ENCODE measurements around the gene PAQR3. TPM values are rescaled to one million over a fixed set of nuclear protein-coding genes. Genes with fewer than 3 reads are reported as not detected.

The PAQR3 gene
- total RNA-seq, 2 experiments from 2014 or later: 29.5 to 30.7 TPM

DNA sequence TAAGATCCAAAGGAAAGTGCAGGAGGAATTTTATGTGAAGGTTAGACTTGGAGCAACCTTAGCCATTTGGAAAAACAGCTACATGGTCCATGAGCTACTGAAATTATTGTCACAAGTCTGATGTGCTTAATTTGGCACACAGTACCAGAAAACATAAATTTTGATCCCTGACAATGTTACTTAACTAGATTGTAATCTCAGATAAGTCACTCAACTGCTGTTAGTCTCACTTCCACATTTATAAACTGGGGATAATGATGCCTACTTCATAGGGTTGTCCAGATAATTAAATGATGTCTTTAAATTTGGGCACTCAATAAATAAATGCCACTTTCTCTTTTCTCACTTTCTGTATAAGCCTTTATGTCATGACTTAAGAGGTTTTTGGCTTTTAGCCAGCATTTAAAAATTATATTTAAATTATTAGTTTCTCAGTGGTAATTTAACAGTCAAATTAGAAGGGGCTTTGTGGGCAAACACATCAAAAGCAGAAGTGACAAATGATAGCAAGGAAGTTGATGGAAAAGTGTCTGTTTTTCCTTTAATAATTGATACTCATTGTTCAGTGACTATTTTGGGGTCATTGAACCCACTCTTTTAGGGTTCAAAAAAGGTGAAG, 58.3 kb downstream of the PAQR3 start:
- Histone ChIP-seq H3K36me3 (ENCODE audit: insufficient read depth, low read length) (peaks cover 6% of the 10 kb centered on the region), H3K4me3 (ENCODE audit: low read length) (no peak overlapping the region), H3K27me3 (ENCODE audit: control insufficient read depth in 1 of 2, insufficient read depth in 2 of 2, low read length in 2 of 2) (no peaks in the 10 kb centered on the region), H3K27ac (ENCODE audit: low read depth in 1 of 2, low read length in 2 of 2) (no peak overlapping the region), H3K4me1 (ENCODE audit: insufficient read depth, low read length) (no peaks in the 10 kb centered on the region), H3K9me3 (ENCODE audit: control insufficient read depth in 1 of 2, insufficient read depth in 1 of 2, low read length in 2 of 2) (no peaks in the 10 kb centered on the region)
- ChIA-PET CTCF (no interaction called here), POLR2A (no interaction called here)
- H3K27ac Mint-ChIP-seq: no peak overlapping the region
- no peak overlapping the region for H3K4me3 Mint-ChIP-seq
- H3K36me3 Mint-ChIP-seq (ENCODE audit: low read depth): peaks cover 24% of the 10 kb centered on the region
- H3K9me3 Mint-ChIP-seq: no peaks in the 10 kb centered on the region
- no peak for TF ChIP-seq CTCF (IDR thresholded peaks at IDR 0.05)
- intact Hi-C loops (cut with DNase I, micrococcal nuclease): no loop called here
- ATAC-seq (ENCODE audit: poor library complexity) (no peak), DNase-seq (no peak)
- H3K4me1 Mint-ChIP-seq (ENCODE audit: low read depth): no peaks in the 10 kb centered on the region
- no peaks in the 10 kb centered on the region for H3K27me3 Mint-ChIP-seq

- Histone ChIP-seq H3K4me1 (ENCODE audit: insufficient read depth, low read length) (no peaks in the 10 kb centered on the region), H3K36me3 (ENCODE audit: insufficient read depth, low read length) (peaks cover 9% of the 10 kb centered on the region), H3K4me3 (ENCODE audit: low read length) (no peak overlapping the region), H3K27ac (ENCODE audit: low read depth in 1 of 2, low read length in 2 of 2) (no peak overlapping the region), H3K9me3 (ENCODE audit: control insufficient read depth in 1 of 2, insufficient read depth in 1 of 2, low read length in 2 of 2) (no peaks in the 10 kb centered on the region), H3K27me3 (ENCODE audit: control insufficient read depth in 1 of 2, insufficient read depth in 2 of 2, low read length in 2 of 2) (no peaks in the 10 kb centered on the region)
- no peaks in the 10 kb centered on the region for H3K27me3 Mint-ChIP-seq
- H3K4me1 Mint-ChIP-seq (ENCODE audit: low read depth): no peaks in the 10 kb centered on the region
- intact Hi-C loops (cut with DNase I, micrococcal nuclease): no loop called here
- DNase-seq (no peak), ATAC-seq (ENCODE audit: poor library complexity) (no peak)
- H3K36me3 Mint-ChIP-seq (ENCODE audit: low read depth): peaks cover 42% of the 10 kb centered on the region
- POLR2A ChIA-PET: no interaction called here
- TF ChIP-seq CTCF (IDR thresholded peaks at IDR 0.05): no peak
- no peaks in the 10 kb centered on the region for H3K9me3 Mint-ChIP-seq
- CTCF ChIA-PET: no interaction called here
- no peak overlapping the region for H3K4me3 Mint-ChIP-seq
- no peak overlapping the region for H3K27ac Mint-ChIP-seq
Observed at GRCh38 chr4:78878031-78878430, 61.2 kb downstream of the PAQR3 start.

DNA sequence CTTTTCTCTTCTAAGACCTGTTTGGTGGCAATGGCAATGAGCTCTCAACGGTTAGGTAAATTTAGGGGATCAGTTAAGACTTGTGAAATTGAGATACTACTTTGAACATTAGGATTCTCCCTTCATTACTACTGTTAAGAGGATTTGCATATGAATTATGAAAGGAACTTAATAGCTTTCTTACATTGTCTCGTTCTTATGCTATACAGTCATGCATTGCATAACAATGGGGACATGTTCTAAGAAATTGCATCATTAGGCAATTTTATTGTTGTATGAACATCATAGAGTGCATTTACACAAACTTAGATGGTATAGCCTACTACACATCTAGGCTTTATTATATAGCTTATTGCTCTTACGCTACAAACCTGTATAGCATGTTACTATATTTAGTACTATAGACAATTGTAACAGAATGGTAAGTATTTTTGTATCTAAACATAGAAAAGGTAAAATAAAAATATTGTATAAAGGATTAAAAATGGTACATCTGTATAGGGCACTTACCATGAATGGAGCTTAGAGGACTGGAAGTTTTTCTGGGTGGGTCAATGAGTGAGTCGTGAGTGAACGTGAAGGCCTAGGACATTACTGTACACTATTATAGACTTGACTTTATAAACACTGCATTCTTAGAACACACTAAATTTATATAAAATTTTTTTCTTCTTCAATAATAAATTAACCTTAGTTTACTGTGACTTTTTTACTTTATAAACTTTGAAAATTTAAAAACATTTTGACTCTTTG, 62.5 kb downstream of the PAQR3 start:
- H3K27ac Mint-ChIP-seq: no peak overlapping the region
- no peak for TF ChIP-seq CTCF (IDR thresholded peaks at IDR 0.05)
- no peaks in the 10 kb centered on the region for H3K27me3 Mint-ChIP-seq
- ChIA-PET POLR2A (no interaction called here), CTCF (no interaction called here)
- ATAC-seq (ENCODE audit: poor library complexity): no peak
- Histone ChIP-seq H3K36me3 (ENCODE audit: insufficient read depth, low read length) (peaks cover 17% of the 10 kb centered on the region), H3K27me3 (ENCODE audit: control insufficient read depth in 1 of 2, insufficient read depth in 2 of 2, low read length in 2 of 2) (no peaks in the 10 kb centered on the region), H3K27ac (ENCODE audit: low read depth in 1 of 2, low read length in 2 of 2) (no peak overlapping the region), H3K9me3 (ENCODE audit: control insufficient read depth in 1 of 2, insufficient read depth in 1 of 2, low read length in 2 of 2) (no peaks in the 10 kb centered on the region), H3K4me3 (ENCODE audit: low read length) (no peak overlapping the region), H3K4me1 (ENCODE audit: insufficient read depth, low read length) (no peaks in the 10 kb centered on the region)
- DNase-seq: no peak
- intact Hi-C loops (cut with DNase I, micrococcal nuclease): no loop called here
- no peak overlapping the region for H3K4me3 Mint-ChIP-seq
- H3K36me3 Mint-ChIP-seq (ENCODE audit: low read depth): peaks cover 54% of the 10 kb centered on the region
- H3K9me3 Mint-ChIP-seq: no peaks in the 10 kb centered on the region
- no peaks in the 10 kb centered on the region for H3K4me1 Mint-ChIP-seq (ENCODE audit: low read depth)
